Activated T-helper 17 cell treated with anti-CD3 and anti-CD28 coated beads, Interleukin-2, amount 50 U/mL, for 72 hours (primary cell): Measurements from ENCODE around the gene PDXDC1. TPM values are rescaled to one million over a fixed set of nuclear protein-coding genes. Genes with fewer than 3 reads are reported as not detected.
A peak's percentile ranks its signal among the peaks of the same experiment; 100 is the strongest.
"Not testable (repeated sequence)": the region's sequence is repeated elsewhere in the genome, so short reads cannot be mapped to it uniquely, and the experiment has no call there.

ENCODE experiments used
- ATAC-seq: fragments of 150-1000 bp; cut with Tn5 transposase; replicated peaks from 2 replicates; pipeline ENCODE4 v1.10.0; 2021; ENCODE audit warnings: mild to moderate bottlenecking, moderate library complexity
- H3K27ac Mint-ChIP-seq: one replicate; pipeline ENCODE4 v1.8.0; 2022; ENCODE audit warnings: mixed read lengths
- H3K27me3 Mint-ChIP-seq: one replicate; pipeline ENCODE4 v1.8.0; 2022; ENCODE audit warnings: mixed read lengths
- H3K36me3 Mint-ChIP-seq: one replicate; pipeline ENCODE4 v1.8.0; 2022; ENCODE audit warnings: low read depth, mild to moderate bottlenecking, mixed read lengths
- H3K4me1 Mint-ChIP-seq: one replicate; pipeline ENCODE4 v1.8.0; 2022; ENCODE audit warnings: mixed read lengths
- H3K4me3 Mint-ChIP-seq: one replicate; pipeline ENCODE4 v1.8.0; 2022; ENCODE audit warnings: mild to moderate bottlenecking, mixed read lengths
- H3K9me3 Mint-ChIP-seq: one replicate; pipeline ENCODE4 v1.8.0; 2022; ENCODE audit warnings: mixed read lengths
- total RNA-seq, 2 donors: library from RNA; stranded (reverse); gene quantifications; one replicate each; pipeline ENCODE4 v1.2.3, GENCODE V29; 2022

The PDXDC1 gene, protein sequence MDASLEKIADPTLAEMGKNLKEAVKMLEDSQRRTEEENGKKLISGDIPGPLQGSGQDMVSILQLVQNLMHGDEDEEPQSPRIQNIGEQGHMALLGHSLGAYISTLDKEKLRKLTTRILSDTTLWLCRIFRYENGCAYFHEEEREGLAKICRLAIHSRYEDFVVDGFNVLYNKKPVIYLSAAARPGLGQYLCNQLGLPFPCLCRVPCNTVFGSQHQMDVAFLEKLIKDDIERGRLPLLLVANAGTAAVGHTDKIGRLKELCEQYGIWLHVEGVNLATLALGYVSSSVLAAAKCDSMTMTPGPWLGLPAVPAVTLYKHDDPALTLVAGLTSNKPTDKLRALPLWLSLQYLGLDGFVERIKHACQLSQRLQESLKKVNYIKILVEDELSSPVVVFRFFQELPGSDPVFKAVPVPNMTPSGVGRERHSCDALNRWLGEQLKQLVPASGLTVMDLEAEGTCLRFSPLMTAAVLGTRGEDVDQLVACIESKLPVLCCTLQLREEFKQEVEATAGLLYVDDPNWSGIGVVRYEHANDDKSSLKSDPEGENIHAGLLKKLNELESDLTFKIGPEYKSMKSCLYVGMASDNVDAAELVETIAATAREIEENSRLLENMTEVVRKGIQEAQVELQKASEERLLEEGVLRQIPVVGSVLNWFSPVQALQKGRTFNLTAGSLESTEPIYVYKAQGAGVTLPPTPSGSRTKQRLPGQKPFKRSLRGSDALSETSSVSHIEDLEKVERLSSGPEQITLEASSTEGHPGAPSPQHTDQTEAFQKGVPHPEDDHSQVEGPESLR
- 10 to 100 TPM; 49.8 to 60.8 TPM for total RNA-seq

DNA sequence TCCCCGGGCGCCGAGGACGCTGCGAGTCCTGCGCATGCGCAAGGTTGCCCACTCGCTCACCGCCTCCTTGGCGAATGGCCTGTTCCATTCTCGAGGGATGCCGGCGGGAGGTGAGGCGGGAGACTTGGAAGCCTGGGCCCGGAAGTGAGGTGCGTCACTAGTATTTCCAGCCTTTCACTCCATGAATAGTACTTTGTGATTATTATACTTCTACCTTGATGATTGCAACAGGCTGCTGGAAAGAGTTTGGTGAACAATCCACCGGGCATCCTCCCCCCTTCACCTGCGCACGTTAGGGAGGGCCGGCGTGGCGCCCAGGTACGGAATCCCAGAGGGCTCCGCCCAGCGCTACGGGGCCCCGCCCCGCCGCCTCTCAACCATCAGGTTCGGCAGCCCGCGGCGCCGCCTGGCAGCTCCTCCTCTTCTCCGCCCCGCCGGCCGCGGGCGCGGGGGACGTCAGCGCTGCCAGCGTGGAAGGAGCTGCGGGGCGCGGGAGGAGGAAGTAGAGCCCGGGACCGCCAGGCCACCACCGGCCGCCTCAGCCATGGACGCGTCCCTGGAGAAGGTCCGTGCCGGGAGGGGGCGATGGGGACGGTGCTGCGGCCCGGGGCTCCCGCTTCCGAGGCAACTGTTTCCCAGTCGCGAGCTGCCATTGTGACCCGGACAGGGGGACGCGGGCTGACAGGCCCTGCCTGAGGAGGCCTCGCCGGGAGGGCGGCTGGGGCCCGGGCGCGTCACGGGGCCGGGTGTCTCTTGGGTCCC lies at the start of gene PDXDC1:
Gene PDXDC1 (plus strand): TSS at position 371 of the 762 bp plus-strand sequence. CDS start 174 bp downstream, at position 545.
- Mint-ChIP-seq H3K27ac (peak within 1 kb of the TSS; percentile 80), H3K4me3 (peak within 1 kb of the TSS; percentile 83)
- H3K4me1 Mint-ChIP-seq, H3K9me3 Mint-ChIP-seq, H3K36me3 Mint-ChIP-seq, H3K27me3 Mint-ChIP-seq: not testable (repeated sequence)
- peak; percentile 98 for ATAC-seq

DNA sequence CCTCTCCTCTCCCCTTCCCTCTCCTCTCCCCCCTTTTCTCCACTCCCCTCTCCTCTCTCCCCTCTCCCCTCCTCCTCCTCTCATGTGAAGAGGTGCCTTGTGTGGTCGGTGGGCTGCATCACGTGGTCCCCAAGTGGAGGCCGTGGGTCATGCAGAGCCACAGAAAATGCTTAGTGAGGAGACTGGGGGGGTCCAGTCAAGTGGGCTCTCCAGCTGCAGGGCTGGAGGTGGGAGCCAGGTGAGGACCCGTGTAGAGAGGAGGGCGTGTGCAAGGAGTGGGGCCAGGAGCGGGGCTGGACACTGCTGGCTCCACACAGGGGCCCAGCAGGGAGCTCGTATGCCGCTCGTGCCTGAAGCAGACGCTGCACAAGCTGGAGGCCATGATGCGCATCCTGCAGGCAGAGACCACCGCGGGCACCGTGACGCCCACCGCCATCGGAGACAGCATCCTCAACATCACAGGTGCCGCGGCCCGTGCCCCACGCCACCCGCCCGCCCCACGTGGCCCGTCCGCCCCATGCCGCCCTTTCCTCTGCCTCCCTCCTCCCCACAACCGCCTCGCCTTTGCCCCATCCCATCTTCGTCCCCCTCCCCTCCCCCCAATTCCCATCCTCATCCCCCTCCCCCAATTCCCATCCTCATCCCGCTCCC lies 46.6 kb upstream of the PDXDC1 start:
- not testable (repeated sequence) for H3K9me3 Mint-ChIP-seq, H3K36me3 Mint-ChIP-seq, H3K4me3 Mint-ChIP-seq, H3K4me1 Mint-ChIP-seq, ATAC-seq, H3K27ac Mint-ChIP-seq, H3K27me3 Mint-ChIP-seq

DNA sequence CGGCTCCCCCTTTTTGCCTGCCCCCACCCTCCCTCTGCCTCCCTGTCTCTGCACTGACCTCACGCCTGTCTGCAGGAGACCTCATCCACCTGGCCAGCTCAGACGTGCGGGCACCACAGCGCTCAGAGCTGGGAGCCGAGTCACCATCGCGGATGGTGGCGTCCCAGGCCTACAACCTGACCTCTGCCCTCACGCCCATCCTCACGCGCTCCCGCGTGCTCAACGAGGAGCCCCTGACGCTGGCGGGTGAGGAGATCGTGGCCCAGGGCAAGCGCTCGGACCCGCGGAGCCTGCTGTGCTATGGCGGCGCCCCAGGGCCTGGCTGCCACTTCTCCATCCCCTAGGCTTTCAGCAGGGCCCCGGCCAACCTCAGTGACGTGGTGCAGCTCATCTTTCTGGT lies 45.6 kb upstream of the PDXDC1 start:
- not testable (repeated sequence) for H3K9me3 Mint-ChIP-seq, H3K27ac Mint-ChIP-seq, H3K4me3 Mint-ChIP-seq, H3K4me1 Mint-ChIP-seq, ATAC-seq, H3K36me3 Mint-ChIP-seq, H3K27me3 Mint-ChIP-seq

DNA sequence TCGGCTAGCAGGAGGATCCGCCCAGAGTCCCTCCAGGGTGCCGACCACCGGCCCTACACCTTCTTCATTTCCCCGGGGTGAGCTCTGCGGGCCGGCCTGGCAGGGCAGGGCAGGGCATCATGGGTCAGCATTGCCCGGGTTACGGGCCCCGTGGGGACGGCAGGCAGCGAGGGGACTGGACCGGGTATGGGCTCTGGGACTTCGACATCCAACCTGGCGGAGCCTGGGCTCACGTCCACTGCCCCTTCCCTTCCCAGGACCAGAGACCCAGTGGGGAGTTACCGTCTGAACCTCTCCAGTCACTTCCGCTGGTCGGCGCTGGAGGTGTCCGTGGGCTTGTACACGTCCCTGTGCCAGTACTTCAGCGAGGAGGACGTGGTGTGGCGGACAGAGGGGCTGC lies 44.6 kb upstream of the PDXDC1 start:
- H3K36me3 Mint-ChIP-seq, H3K9me3 Mint-ChIP-seq, H3K27ac Mint-ChIP-seq, H3K27me3 Mint-ChIP-seq, H3K4me1 Mint-ChIP-seq, ATAC-seq, H3K4me3 Mint-ChIP-seq: not testable (repeated sequence)

DNA sequence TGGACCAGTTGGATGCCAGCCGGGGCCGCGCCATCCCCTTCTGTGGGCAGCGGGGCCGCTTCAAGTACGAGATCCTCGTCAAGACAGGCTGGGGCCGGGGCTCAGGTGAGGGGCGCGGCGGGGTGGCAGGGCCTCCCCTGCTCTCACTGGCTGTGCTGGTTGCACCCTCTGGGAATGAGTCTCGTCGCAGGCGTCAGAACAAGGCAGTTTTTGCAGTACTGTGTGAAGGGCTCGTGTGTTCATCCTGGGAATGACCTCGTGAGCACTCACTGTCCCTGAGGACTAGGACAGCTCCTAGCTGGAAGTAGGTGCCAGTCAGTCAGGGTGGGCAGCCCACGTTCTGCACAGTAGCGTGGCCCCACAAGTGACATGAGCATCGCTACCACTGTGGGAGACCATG lies 43.9 kb upstream of the PDXDC1 start:
- not testable (repeated sequence) for H3K36me3 Mint-ChIP-seq, H3K27me3 Mint-ChIP-seq, H3K4me3 Mint-ChIP-seq, H3K4me1 Mint-ChIP-seq, ATAC-seq, H3K9me3 Mint-ChIP-seq, H3K27ac Mint-ChIP-seq

DNA sequence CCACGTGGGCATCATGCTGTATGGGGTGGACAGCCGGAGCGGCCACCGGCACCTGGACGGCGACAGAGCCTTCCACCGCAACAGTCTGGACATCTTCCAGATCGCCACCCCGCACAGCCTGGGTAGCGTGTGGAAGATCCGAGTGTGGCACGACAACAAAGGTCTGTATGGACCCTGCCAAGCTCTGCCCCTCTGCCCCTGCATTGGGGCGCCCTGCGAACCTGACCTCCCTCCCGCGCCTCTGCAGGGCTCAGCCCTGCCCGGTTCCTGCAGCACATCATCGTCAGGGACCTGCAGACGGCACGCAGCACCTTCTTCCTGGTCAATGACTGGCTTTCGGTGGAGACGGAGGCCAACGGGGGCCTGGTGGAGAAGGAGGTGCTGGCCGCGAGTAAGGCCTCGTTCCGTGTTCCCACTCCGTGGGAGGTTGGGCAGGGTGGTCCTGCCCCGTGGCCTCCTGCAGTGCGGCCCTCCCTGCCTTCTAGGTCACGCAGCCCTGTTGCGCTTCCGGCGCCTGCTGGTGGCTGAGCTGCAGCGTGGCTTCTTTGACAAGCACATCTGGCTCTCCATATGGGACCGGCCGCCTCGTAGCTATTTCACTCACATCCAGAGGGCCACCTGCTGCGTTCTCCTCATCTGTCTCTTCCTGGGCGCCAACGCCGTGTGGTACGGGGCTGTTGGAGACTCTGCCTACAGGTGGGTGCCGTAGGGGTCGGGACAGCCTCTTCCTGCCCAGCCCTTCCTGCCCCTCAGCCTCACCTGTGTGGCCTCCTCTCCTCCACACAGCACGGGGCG lies 42.0 kb upstream of the PDXDC1 start:
- H3K4me3 Mint-ChIP-seq, H3K27me3 Mint-ChIP-seq, H3K4me1 Mint-ChIP-seq, ATAC-seq, H3K36me3 Mint-ChIP-seq, H3K27ac Mint-ChIP-seq, H3K9me3 Mint-ChIP-seq: not testable (repeated sequence)

DNA sequence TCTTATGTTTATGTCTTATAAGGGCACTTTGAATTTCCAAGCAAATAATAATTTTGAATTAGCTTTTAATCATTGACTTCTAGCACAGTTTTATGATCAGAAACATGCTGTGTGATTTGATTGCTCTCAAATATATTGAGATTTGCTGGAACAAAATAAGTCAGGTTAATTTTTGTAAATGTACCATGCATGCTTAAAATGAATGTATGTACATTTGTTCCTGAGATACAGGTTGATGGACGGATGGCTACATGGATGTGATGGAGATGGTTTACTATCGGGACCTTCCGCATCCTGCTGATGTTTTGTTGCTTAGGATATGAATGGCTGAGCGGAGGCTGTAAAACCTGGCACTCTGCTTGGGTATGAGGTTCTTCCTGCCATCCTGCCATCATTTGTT lies 37.7 kb upstream of the PDXDC1 start, which contains the start of gene NPIPA1:
Gene NPIPA1 (plus strand): TSS at position 301 of the 400 bp plus-strand sequence. CDS start 0 bp downstream, at position 301.
- ATAC-seq, H3K36me3 Mint-ChIP-seq, H3K4me3 Mint-ChIP-seq, H3K27ac Mint-ChIP-seq, H3K27me3 Mint-ChIP-seq, H3K9me3 Mint-ChIP-seq, H3K4me1 Mint-ChIP-seq: not testable (repeated sequence)

DNA sequence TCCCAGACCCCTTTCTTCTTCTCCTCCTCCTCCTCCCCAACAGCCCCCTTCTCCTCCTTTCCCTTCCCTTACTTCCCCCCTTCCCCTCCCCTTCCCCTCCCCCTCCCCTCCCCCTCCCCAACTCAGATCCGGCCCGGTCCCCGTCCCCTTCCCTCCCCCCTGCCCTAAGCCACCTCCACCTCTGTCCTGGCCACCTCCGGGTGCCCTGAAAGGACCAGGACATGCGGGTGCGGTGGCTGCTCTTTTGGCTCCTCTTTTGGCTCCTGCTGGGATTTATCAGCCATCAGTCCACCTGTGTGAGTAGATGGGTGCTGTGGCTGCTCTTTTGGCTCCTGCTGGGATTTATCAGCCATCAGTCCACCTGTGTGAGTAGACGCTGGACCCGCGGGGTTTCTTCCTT lies 36.8 kb upstream of the PDXDC1 start:
- H3K27me3 Mint-ChIP-seq, ATAC-seq, H3K4me3 Mint-ChIP-seq, H3K9me3 Mint-ChIP-seq, H3K36me3 Mint-ChIP-seq, H3K4me1 Mint-ChIP-seq, H3K27ac Mint-ChIP-seq: not testable (repeated sequence)

DNA sequence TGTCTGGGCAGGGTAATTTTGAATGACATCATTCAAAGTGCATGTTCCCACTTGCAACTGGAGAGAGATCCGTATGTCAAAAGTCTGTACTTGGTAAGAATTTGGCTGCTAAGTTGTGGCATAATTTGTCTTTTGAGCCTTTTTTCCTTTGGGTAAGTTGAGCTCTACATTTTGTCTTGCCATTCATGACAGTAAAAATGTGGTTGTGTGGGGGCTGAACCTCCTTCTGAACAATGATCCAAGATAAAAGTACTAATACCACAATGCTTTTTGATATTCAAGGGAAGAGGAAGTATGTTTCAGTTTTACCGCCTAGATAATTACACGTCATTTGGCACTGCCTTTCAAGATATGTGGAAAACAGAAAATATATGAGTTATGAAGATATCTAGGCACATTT lies 32.1 kb upstream of the PDXDC1 start:
- H3K36me3 Mint-ChIP-seq, H3K4me3 Mint-ChIP-seq, H3K9me3 Mint-ChIP-seq, H3K4me1 Mint-ChIP-seq, H3K27me3 Mint-ChIP-seq, H3K27ac Mint-ChIP-seq, ATAC-seq: not testable (repeated sequence)

DNA sequence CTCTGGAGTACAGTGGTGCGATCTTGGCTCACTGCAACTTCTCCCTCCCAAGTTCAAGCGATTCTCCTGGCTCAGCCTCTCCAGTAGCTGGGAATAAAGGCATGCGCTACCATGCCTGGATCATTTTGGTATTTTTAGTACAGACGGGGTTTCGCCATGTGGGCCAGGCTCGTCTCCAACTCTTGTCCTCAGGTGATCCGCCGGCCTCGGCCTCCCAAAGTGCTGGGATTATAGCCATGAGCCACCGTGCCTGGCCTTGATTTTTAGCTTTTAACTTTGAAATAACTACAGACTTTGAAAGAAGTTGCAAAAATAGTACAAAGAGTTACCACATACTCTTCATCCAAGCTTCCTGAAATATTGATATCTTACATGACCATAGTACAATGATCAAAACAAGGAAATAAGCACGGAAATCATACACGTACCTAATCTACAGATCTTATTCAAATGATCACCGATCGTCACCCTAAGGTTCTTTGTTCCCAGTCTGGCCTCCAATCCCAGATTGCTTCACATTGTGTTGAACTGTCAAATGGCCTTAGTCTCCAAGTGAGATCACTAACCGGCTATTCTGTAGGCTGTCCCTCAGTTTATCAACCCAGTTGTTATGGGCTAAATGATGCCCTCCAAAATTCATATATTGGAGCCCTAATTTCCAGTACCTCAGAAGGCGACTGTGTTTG lies 19.1 kb upstream of the PDXDC1 start:
- no peaks in the 10 kb centered on the region for H3K4me1 Mint-ChIP-seq

DNA sequence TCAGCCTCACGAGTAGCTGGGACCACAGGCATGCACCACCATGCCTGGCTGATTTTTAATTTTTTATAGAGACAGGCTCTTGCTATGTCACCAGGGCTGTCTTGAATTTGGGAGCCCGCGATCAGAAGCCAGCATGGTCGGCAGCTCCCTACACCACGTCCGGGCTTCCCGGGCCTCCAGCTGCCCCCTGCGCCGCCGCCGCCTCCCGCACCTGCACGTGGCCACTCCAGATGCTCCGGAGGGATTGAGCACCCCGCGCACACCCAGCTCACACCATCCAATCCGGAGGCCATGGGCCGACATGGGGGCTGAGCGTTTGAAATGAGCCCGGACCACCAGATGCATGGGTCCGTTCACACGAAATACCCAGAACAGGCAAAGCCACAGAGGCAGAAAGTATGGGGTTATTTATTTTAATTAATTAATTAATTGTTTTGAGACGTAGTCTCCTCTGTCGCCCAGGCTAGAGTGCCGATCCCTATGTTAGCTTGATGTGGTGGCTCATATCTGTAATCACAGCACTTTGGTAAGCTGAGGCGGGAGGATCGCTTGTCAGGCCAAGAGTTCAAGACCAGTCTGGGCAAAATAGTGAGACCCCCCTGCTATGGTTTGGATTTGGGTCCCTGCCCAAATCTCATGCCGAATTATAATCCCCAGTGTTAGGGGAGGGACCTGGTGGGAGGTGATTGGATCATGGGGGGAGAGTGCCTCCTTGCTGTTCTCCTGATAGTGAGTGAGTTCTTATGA lies 17.1 kb upstream of the PDXDC1 start:
- no peak overlapping the region for H3K4me3 Mint-ChIP-seq
- no peaks in the 10 kb centered on the region for H3K9me3 Mint-ChIP-seq
- H3K4me1 Mint-ChIP-seq, result no peaks in the 10 kb centered on the region
- no peak overlapping the region for H3K27ac Mint-ChIP-seq
- ATAC-seq, result no peak
- H3K36me3 Mint-ChIP-seq, result no peaks in the 10 kb centered on the region
- no peaks in the 10 kb centered on the region for H3K27me3 Mint-ChIP-seq

More for the DNA sequence above, 19.1 kb upstream of the PDXDC1 start:
- Mint-ChIP-seq H3K4me3 (no peak overlapping the region), H3K36me3 (no peaks in the 10 kb centered on the region), H3K9me3 (no peaks in the 10 kb centered on the region), H3K27me3 (no peaks in the 10 kb centered on the region), H3K27ac (no peak overlapping the region)
- no peak for ATAC-seq

DNA sequence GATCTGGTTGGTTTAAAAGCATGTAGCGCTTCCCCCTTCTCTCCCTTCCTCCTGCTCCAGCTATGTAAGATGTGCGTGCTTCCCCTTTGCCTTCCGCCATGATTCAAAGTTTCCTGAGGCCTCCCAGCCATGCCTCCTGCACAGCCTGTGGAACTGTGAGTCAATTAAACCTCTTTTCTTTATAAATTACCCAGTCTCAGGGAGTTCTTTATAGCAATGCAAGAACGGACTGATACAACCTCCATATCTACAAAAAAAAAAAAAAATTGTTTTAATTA lies 16.6 kb upstream of the PDXDC1 start:
- no peaks in the 10 kb centered on the region for H3K36me3 Mint-ChIP-seq

DNA sequence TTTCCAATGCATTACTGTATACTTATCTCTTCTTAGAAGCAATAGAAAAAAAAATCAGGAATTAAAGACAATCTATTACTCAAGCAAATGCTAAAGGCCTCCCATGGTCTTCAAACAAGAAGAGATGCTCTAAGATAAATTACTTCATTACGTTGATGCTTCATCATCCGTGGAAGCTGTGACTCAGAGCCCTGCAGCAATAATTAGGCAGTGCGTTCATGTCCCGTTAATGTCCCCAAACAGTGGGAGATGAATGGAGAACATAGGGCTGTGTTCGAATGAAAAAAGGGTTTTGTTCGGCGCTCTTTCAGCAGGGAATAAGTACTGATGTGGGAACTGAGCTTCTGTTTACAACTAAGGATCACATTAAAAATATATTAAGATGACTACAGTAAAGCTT lies 15.9 kb upstream of the PDXDC1 start:
- Mint-ChIP-seq H3K36me3 (no peaks in the 10 kb centered on the region), H3K4me3 (no peak overlapping the region), H3K4me1 (no peaks in the 10 kb centered on the region), H3K9me3 (no peaks in the 10 kb centered on the region), H3K27me3 (peaks cover 4% of the 10 kb centered on the region), H3K27ac (no peak overlapping the region)
- no peak for ATAC-seq

More for the DNA sequence above, 16.6 kb upstream of the PDXDC1 start:
- Mint-ChIP-seq H3K4me1 (no peaks in the 10 kb centered on the region), H3K4me3 (no peak overlapping the region), H3K27ac (no peak overlapping the region), H3K27me3 (peaks cover 2% of the 10 kb centered on the region), H3K9me3 (no peaks in the 10 kb centered on the region)
- no peak for ATAC-seq
